HEK293T (cell line): ENCODE measurements around the gene PRKRIP1.

Experiments
- CTCF ChIA-PET: fragments of 350-600 bp; formaldehyde crosslinking; extraction: SDS; loops from one replicate; lab custom pipeline; 2021; ENCODE audit warnings: antibody characterized with exemption, inconsistent platforms; lab: Yijun Ruan, JAX
- POLR2A ChIA-PET: fragments of 350-600 bp; formaldehyde crosslinking; extraction: SDS; loops from one replicate; lab custom pipeline; 2020; ENCODE audit warnings: antibody characterized with exemption, inconsistent platforms; lab: Yijun Ruan, JAX
- DNase-seq: peaks from one replicate; pipeline ENCODE4 v3.0.0; 2012; ENCODE audit warnings: mixed read lengths; ENCODE audit errors: extremely low spot score
- ARNT ChIP-seq: fragments of 450-650 bp; IDR thresholded peaks from 2 replicates; pipeline ENCODE4 v1.6.1; 2017; ENCODE audit warnings: mild to moderate bottlenecking
- BHLHE40 ChIP-seq: fragments of 450-650 bp; IDR thresholded peaks from 2 replicates; pipeline ENCODE4 v1.6.1; 2016; ENCODE audit warnings: mild to moderate bottlenecking, moderate library complexity, borderline replicate concordance
- CTBP1 ChIP-seq: fragments of 450-650 bp; IDR thresholded peaks from 2 replicates; pipeline ENCODE4 v1.6.1; 2016; ENCODE audit warnings: borderline replicate concordance
- ELF4 ChIP-seq: fragments of 450-650 bp; IDR thresholded peaks from 2 replicates; pipeline ENCODE4 v1.6.1; 2017; ENCODE audit warnings: antibody characterized with exemption
- FOXA1 ChIP-seq: fragments of 450-650 bp; IDR thresholded peaks from 2 replicates; pipeline ENCODE4 v1.6.1; 2016; ENCODE audit warnings: mild to moderate bottlenecking
- FOXK2 ChIP-seq: fragments of 450-650 bp; IDR thresholded peaks from 2 replicates; pipeline ENCODE4 v1.6.1; 2016; ENCODE audit warnings: mild to moderate bottlenecking
- FOXM1 ChIP-seq: fragments of 450-650 bp; IDR thresholded peaks from 2 replicates; pipeline ENCODE4 v1.6.1; 2017; ENCODE audit warnings: mild to moderate bottlenecking, borderline replicate concordance
- HDGF ChIP-seq: fragments of 450-650 bp; IDR thresholded peaks from 2 replicates; pipeline ENCODE4 v1.6.1; 2017; ENCODE audit warnings: antibody characterized with exemption, borderline replicate concordance
- L3MBTL2 ChIP-seq: fragments of 450-650 bp; conservative IDR thresholded peaks from 2 replicates; pipeline ENCODE4 v1.6.1; 2016; ENCODE audit warnings: mild to moderate bottlenecking
- LEF1 ChIP-seq: fragments of 450-650 bp; IDR thresholded peaks from 2 replicates; pipeline ENCODE4 v1.6.1; 2017; ENCODE audit warnings: mild to moderate bottlenecking, borderline replicate concordance
- NFRKB ChIP-seq: fragments of 450-650 bp; IDR thresholded peaks from 2 replicates; pipeline ENCODE4 v1.6.1; 2016; ENCODE audit warnings: mild to moderate bottlenecking, moderate library complexity
- SP1 ChIP-seq: fragments of 450-650 bp; IDR thresholded peaks from 2 replicates; pipeline ENCODE4 v1.6.1; 2017
- SUZ12 ChIP-seq: fragments of 450-650 bp; IDR thresholded peaks from 2 replicates; pipeline ENCODE4 v1.6.1; 2016; ENCODE audit warnings: mild to moderate bottlenecking
- TARDBP ChIP-seq: fragments of 450-650 bp; IDR thresholded peaks from 2 replicates; pipeline ENCODE4 v1.6.1; 2016
- ZNF384 ChIP-seq: fragments of 450-650 bp; IDR thresholded peaks from 2 replicates; pipeline ENCODE4 v1.6.1; 2016
- TF ChIP-seq, protein P1 (sequence below): fragments of 450-650 bp; IDR thresholded peaks from 2 replicates; pipeline ENCODE4 v1.6.1; 2016

Gene PRKRIP1

DNA sequence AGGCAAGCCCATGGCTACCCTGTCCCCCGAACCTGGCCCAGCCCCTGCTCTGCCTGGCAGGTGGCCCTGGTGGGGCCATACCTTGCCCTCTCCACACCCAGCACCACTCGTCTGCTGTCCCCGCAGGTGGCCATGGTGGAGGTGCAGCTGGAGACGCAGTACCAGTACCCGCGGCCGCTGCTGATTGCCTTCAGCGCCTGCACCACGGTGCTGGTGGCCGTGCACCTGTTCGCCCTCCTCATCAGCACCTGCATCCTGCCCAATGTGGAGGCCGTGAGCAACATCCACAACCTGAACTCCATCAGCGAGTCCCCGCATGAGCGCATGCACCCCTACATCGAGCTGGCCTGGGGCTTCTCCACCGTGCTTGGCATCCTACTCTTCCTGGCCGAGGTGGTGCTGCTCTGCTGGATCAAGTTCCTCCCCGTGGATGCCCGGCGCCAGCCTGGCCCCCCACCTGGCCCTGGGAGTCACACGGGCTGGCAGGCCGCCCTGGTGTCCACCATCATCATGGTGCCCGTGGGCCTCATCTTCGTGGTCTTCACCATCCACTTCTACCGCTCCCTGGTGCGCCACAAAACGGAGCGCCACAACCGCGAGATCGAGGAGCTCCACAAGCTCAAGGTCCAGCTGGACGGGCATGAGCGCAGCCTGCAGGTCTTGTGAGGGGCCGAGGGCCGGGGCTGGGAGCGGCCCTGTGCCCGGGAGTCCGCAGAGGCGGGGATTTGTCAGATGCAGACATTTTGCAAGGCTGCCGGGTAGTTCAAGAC, 50.4 kb downstream of the PRKRIP1 start:
- no peak for TF ChIP-seq ARNT
- POLR2A ChIA-PET: no interaction called here
- no peak for DNase-seq
- CTCF ChIA-PET: no interaction called here

GRCh38 chr7:102447311-102447710, 51.1 kb downstream of the PRKRIP1 start:
- CTCF ChIA-PET: no interaction called here
- no peak for DNase-seq
- POLR2A ChIA-PET: no interaction called here
- TF ChIP-seq SP1: no peak
- TF ChIP-seq BHLHE40: no peak
- no peak for TF ChIP-seq SUZ12
- TF ChIP-seq NFRKB: no peak
- TF ChIP-seq, protein P1, sequence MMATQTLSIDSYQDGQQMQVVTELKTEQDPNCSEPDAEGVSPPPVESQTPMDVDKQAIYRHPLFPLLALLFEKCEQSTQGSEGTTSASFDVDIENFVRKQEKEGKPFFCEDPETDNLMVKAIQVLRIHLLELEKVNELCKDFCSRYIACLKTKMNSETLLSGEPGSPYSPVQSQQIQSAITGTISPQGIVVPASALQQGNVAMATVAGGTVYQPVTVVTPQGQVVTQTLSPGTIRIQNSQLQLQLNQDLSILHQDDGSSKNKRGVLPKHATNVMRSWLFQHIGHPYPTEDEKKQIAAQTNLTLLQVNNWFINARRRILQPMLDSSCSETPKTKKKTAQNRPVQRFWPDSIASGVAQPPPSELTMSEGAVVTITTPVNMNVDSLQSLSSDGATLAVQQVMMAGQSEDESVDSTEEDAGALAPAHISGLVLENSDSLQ: no peak
- TF ChIP-seq L3MBTL2: no peak
- no peak for TF ChIP-seq FOXK2
- no peak for TF ChIP-seq ARNT
- TF ChIP-seq FOXA1: no peak
- TF ChIP-seq LEF1: no peak
- TF ChIP-seq ELF4: no peak
- TF ChIP-seq HDGF: no peak
- TF ChIP-seq TARDBP: no peak
- TF ChIP-seq FOXM1: no peak
- TF ChIP-seq CTBP1: no peak
- no peak for TF ChIP-seq ZNF384

- CTCF ChIA-PET: no interaction called here
These were observed 53.0 kb downstream of the PRKRIP1 start for GRCh38 chr7:102449136-102449535.

GRCh38 chr7:102450242-102450641, 54.1 kb downstream of the PRKRIP1 start:
- TF ChIP-seq SP1 (no peak), FOXK2 (no peak), FOXM1 (no peak), ZNF384 (no peak), ELF4 (no peak), FOXA1 (no peak), SUZ12 (no peak), TARDBP (no peak), CTBP1 (no peak), NFRKB (no peak), HDGF (no peak), ARNT (no peak), BHLHE40 (no peak), LEF1 (no peak)
- TF ChIP-seq, protein P1: no peak
- ChIA-PET POLR2A (no interaction called here), CTCF (no interaction called here)
- DNase-seq: no peak

More at GRCh38 chr7:102449136-102449535, 53.0 kb downstream of the PRKRIP1 start:
- no peak for DNase-seq
- POLR2A ChIA-PET: no interaction called here
- TF ChIP-seq NFRKB (no peak), HDGF (no peak), CTBP1 (no peak), FOXM1 (no peak), SP1 (no peak), FOXA1 (no peak)
- TF ChIP-seq, protein P1: no peak

DNA sequence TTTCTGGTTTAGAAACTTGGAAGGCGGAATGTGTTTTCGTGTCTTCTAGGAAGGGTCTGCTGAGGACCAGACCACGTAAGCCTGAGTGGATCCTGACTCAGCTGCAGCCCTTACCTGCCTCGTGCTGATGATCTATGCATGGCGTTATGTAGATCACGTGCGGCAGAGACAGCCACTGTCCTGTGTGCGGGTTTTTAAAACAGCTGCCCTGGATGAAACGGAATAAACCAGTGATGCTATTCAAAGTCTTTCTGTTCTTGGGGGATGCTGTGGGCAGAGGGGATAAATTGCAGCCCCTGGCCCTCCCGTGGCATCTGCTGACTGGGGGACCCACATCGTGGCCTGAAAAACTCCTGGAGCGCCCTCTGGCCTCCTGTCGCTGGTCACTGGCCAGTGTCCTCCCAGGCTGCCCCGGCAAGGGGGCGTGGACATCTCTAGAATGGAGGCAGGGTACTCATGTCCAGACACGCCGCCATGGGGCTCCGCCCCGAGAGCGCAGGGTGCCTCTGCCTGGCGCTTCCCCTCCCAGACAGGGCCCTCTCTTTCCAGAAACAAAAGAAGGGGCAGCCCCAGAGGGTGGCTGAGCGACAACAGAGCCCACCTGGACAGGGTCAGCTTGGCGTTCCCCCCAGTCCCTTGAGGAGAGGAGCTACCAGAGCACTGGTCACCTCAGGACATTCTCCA, 55.4 kb downstream of the PRKRIP1 start:
- TF ChIP-seq TARDBP (no peak), FOXM1 (no peak), FOXA1 (no peak), SUZ12 (no peak), HDGF (no peak), BHLHE40 (no peak), ZNF384 (no peak), L3MBTL2 (no peak), SP1 (no peak), LEF1 (no peak), CTBP1 (no peak), FOXK2 (no peak), ELF4 (no peak)
- TF ChIP-seq, protein P1: no peak
- CTCF ChIA-PET: no interaction called here
- DNase-seq: no peak
- POLR2A ChIA-PET: no interaction called here

- ChIA-PET CTCF (no interaction called here), POLR2A (no interaction called here)
- TF ChIP-seq FOXM1 (no peak), SP1 (no peak), FOXK2 (no peak), ELF4 (no peak), HDGF (no peak), BHLHE40 (no peak), FOXA1 (no peak), TARDBP (no peak), CTBP1 (no peak), LEF1 (no peak), ARNT (no peak), L3MBTL2 (no peak)
- TF ChIP-seq, protein P1: no peak
- DNase-seq: no peak
These were observed 56.3 kb downstream of the PRKRIP1 start for GRCh38 chr7:102452451-102452850.
